Activated B cell treated with CpG ODN at 0.5 μM for 24 hours (primary cell): Measurements from ENCODE around the gene ABHD5. TPM values are rescaled to one million over a fixed set of nuclear protein-coding genes. Genes with fewer than 3 reads are reported as not detected.

Experiments used
- ATAC-seq: fragments of 200-7000 bp; cut with Tn5 transposase; one replicate; pipeline ENCODE4 v1.10.0; 2021; ENCODE audit warnings: low read depth, mild to moderate bottlenecking, moderate library complexity
- CTCF ChIA-PET: fragments of 350-600 bp; sonication (Branson Sonifier 250); formaldehyde crosslinking; loops from one replicate; lab custom pipeline; 2021; ENCODE audit warnings: antibody characterized with exemption; lab: Charles Lee
- POLR2A ChIA-PET: fragments of 350-600 bp; sonication (Branson Sonifier 250); formaldehyde crosslinking; loops from one replicate; lab custom pipeline; 2021; ENCODE audit warnings: antibody characterized with exemption; lab: Charles Lee
- DNase-seq: peaks from one replicate; pipeline ENCODE4 v3.0.0; 2022
- H3K27ac Mint-ChIP-seq: one replicate; pipeline ENCODE4 v1.8.0; 2020; ENCODE audit warnings: mixed read lengths
- H3K27me3 Mint-ChIP-seq: one replicate; pipeline ENCODE4 v1.8.0; 2021; ENCODE audit warnings: mixed read lengths
- H3K36me3 Mint-ChIP-seq: one replicate; pipeline ENCODE4 v1.8.0; 2021; ENCODE audit warnings: low read depth, mixed read lengths
- H3K4me1 Mint-ChIP-seq: one replicate; pipeline ENCODE4 v1.8.0; 2021; ENCODE audit warnings: mixed read lengths
- H3K4me3 Mint-ChIP-seq: one replicate; pipeline ENCODE4 v1.8.0; 2020; ENCODE audit warnings: mild to moderate bottlenecking, mixed read lengths
- H3K9me3 Mint-ChIP-seq: one replicate; pipeline ENCODE4 v1.8.0; 2020; ENCODE audit warnings: mixed read lengths
- CTCF ChIP-seq: fragments of 200-600 bp; IDR thresholded peaks from one replicate; pipeline ENCODE4 v1.8.0; 2022; ENCODE audit warnings: antibody characterized with exemption, mild to moderate bottlenecking
- intact Hi-C: fragments of 100-400 bp; cut with micrococcal nuclease; formaldehyde crosslinking; loops from one replicate; pipeline ENCODE4 v1.15.1; 2024
- total RNA-seq: library from RNA; stranded (reverse); gene quantifications from 2 replicates; pipeline ENCODE4 v1.2.3, GENCODE V29; 2022

The ABHD5 gene
- total RNA-seq, 1 donor from 2014 or later, result 6.0 TPM

GRCh38 chr3:43769097-43769884, 78.6 kb downstream of the ABHD5 start:
- CTCF ChIA-PET, result interaction anchor here (0.6 to 2.4 kb wide), 4 partner anchors 12 to 432 kb away, joined by 3 to 25 read pairs (median 8); no protein-coding TSS in a partner anchor
- no peak for TF ChIP-seq CTCF
- peaks cover 4% of the 10 kb centered on the region for H3K4me1 Mint-ChIP-seq
- DNase-seq (peak; percentile 63), ATAC-seq (peak; percentile 54)
- peaks cover 19% of the 10 kb centered on the region for H3K27me3 Mint-ChIP-seq
- no peak overlapping the region for H3K27ac Mint-ChIP-seq
- POLR2A ChIA-PET, result interaction anchor here (1.0 kb wide), 1 partner anchor 79 kb away, joined by 3 read pairs; the partner anchor contains the start of gene ABHD5
- H3K36me3 Mint-ChIP-seq, result no peaks in the 10 kb centered on the region
- no peaks in the 10 kb centered on the region for H3K9me3 Mint-ChIP-seq
- intact Hi-C loops, result loop anchor here (1.0 to 10.0 kb wide), 3 partner anchors 225 to 429 kb away; no protein-coding TSS in a partner anchor
- H3K4me3 Mint-ChIP-seq, result no peak overlapping the region

GRCh38 chr3:43769885-43770425, 79.2 kb downstream of the ABHD5 start:
- DNase-seq (no peak), ATAC-seq (no peak)
- Mint-ChIP-seq H3K9me3 (no peaks in the 10 kb centered on the region), H3K4me1 (peaks cover 4% of the 10 kb centered on the region), H3K27me3 (peaks cover 19% of the 10 kb centered on the region), H3K27ac (no peak overlapping the region), H3K4me3 (no peak overlapping the region), H3K36me3 (no peaks in the 10 kb centered on the region)
- intact Hi-C loops, result loop anchor here (1.0 to 10.0 kb wide), 3 partner anchors 226 to 428 kb away; no protein-coding TSS in a partner anchor
- no peak for TF ChIP-seq CTCF
- ChIA-PET POLR2A (interaction anchor here (1.0 kb wide), 1 partner anchor 79 kb away, joined by 3 read pairs; the partner anchor contains the start of gene ABHD5), CTCF (interaction anchor here (1.6 to 2.4 kb wide), 3 partner anchors 86 to 431 kb away, joined by 4 to 25 read pairs (median 12); no protein-coding TSS in a partner anchor)

- DNase-seq (no peak), ATAC-seq (no peak)
- peaks cover 4% of the 10 kb centered on the region for H3K4me1 Mint-ChIP-seq
- POLR2A ChIA-PET, result no interaction called here
- CTCF ChIA-PET, result interaction anchor here (0.7 kb wide), 1 partner anchor 456 kb away, joined by 3 read pairs; no protein-coding TSS in a partner anchor
- peaks cover 22% of the 10 kb centered on the region for H3K27me3 Mint-ChIP-seq
- H3K9me3 Mint-ChIP-seq, result no peaks in the 10 kb centered on the region
- H3K36me3 Mint-ChIP-seq, result no peaks in the 10 kb centered on the region
- no peak for TF ChIP-seq CTCF
- no peak overlapping the region for H3K27ac Mint-ChIP-seq
- H3K4me3 Mint-ChIP-seq, result no peak overlapping the region
- intact Hi-C loops, result no loop called here
Observed at GRCh38 chr3:43770426-43771103, 79.8 kb downstream of the ABHD5 start.

GRCh38 chr3:43771610-43772009, 80.9 kb downstream of the ABHD5 start:
- ATAC-seq, result no peak
- Mint-ChIP-seq H3K4me3 (no peak overlapping the region), H3K9me3 (no peaks in the 10 kb centered on the region), H3K27ac (no peak overlapping the region), H3K4me1 (peaks cover 4% of the 10 kb centered on the region), H3K27me3 (peaks cover 22% of the 10 kb centered on the region), H3K36me3 (no peaks in the 10 kb centered on the region)
- intact Hi-C loops, result no loop called here
- DNase-seq, result no peak
- no peak for TF ChIP-seq CTCF
- POLR2A ChIA-PET, result interaction anchor here (0.6 kb wide), 1 partner anchor 126 kb away, joined by 7 read pairs; no protein-coding TSS in a partner anchor
- CTCF ChIA-PET, result no interaction called here
